GM19239 (cell line): ENCODE measurements around the gene MSH2.
"Not testable (repeated sequence)": the region's sequence is repeated elsewhere in the genome, so short reads cannot be mapped to it uniquely, and the experiment has no call there.

ENCODE experiments used
- DNase-seq: peaks from one replicate; pipeline ENCODE4 v3.0.0; 2011; ENCODE audit warnings: low spot score; ENCODE audit not compliant: insufficient read length
- FAIRE-seq: peaks from 2 replicates; lab custom pipeline; 2011; peaks lifted over from hg19 to GRCh38; lab: Jason Lieb, UNC

Gene MSH2

DNA sequence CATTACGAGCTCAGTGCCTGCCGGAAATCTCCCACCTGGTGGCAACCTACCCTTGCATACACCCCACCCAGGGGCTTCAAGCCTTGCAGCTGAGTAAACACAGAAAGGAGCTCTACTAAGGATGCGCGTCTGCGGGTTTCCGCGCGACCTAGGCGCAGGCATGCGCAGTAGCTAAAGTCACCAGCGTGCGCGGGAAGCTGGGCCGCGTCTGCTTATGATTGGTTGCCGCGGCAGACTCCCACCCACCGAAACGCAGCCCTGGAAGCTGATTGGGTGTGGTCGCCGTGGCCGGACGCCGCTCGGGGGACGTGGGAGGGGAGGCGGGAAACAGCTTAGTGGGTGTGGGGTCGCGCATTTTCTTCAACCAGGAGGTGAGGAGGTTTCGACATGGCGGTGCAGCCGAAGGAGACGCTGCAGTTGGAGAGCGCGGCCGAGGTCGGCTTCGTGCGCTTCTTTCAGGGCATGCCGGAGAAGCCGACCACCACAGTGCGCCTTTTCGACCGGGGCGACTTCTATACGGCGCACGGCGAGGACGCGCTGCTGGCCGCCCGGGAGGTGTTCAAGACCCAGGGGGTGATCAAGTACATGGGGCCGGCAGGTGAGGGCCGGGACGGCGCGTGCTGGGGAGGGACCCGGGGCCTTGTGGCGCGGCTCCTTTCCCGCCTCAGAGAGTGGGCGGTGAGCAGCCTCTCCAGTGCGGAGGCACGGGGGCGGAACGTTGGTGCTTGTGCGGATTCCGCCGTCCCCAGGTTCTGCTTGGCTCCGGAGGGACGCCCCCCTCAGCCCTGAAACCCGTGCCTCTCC is at the start of gene MSH2:
Gene MSH2 (plus strand): TSS at position 352 of the 804 bp plus-strand sequence. CDS start 36 bp downstream, at position 388.
- DNase-seq = peak; percentile 96
- peak; percentile 89 for FAIRE-seq

DNA sequence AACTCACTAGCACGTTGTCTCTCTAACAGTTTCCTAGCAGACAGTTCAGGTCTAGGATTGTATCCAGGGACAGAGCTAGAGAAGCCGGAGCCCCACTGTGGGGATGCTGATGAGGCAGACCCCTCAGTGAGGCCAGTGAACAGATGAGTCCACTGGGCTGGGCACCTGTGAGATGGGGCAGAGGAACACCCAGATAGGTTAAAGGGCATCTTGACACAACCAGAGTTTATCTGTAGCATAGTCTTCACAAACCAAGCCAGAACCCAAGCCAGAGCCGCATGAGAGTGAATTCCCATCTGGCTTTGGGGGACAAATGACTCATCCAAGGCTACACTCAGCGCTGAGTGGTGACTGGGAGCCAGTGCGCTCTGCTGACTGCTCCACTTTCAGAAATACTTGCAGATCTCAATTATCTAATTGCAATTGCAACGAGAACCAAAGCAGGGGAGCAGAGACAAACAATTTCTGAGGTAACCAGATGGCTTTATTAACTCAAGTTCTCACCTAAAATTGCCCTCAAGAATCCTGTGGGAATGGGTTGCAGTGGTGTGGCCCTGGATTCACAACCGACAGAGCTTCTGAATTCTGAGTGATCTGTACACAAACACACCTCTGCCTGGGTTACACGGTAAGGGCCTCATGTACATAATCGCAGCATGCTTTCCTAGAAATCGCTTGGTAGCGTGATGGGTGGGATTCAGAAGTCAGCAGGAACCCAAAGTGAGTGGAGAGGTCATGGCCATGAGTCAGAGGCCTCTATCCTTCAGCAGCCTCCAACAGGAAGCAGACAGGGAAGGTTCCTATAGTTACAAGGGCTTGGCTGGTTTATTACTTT is 48.7 kb upstream of the MSH2 start:
- no peak for FAIRE-seq
- no peak for DNase-seq

DNA sequence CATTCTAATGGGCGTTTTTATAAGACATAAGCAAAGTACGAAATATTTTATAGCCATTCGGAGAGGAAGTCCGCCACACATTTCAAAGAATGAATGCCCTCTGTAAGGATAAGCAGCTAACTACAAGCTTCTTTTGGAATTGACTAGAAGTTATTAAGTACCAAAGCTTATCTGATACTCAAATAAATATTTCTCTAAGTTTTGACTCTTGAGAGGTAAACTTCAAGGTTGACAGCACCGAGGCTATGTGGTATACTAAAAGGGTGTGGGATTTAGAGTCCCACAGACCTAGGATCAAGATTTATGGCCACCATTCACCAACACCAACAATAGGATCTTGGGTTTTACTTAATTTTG is 48.1 kb upstream of the MSH2 start:
- DNase-seq (no peak), FAIRE-seq (no peak)

DNA sequence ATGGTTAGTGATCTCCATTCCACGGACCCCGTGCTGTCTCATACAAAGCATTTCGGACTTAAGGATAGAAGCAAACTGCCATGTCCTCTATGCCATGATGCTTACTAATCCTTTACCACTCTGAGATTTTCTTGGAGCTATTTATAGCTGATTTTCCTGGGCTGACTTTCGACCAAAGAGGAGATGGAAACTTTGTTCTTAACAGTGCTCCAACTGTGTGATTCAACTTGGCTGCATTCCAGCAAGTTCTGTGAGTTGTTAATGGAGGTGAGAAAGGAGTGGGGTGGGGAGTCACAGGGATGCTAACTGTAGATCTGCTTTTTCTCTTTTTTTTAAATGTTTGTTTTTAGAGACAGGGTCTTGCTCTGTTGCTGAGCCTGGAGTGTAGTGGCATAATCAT is 45.5 kb upstream of the MSH2 start:
- DNase-seq (no peak), FAIRE-seq (no peak)

DNA sequence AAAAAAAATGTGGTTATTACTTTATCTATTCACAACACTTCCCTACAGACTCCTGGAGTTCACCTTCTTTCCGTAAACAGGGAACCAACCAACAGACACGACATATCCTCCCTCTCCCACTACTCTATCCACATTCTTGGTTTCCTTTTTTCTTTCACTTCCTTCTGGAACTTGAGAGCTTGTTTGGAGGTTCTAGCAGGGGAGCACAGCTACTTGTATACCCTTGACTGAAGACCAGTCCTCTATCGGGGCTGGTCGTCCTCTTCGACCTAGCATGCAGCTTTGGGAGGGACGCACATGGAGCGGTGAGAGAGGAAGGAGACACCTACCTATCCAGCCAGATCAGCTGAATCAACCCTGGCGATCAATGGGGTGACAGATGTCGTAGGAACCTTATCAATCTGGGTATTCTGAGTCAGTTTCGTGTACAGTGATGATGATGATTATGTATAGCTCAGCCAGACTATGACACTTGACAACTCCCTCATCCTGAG is 43.5 kb upstream of the MSH2 start:
- DNase-seq (no peak), FAIRE-seq (no peak)

DNA sequence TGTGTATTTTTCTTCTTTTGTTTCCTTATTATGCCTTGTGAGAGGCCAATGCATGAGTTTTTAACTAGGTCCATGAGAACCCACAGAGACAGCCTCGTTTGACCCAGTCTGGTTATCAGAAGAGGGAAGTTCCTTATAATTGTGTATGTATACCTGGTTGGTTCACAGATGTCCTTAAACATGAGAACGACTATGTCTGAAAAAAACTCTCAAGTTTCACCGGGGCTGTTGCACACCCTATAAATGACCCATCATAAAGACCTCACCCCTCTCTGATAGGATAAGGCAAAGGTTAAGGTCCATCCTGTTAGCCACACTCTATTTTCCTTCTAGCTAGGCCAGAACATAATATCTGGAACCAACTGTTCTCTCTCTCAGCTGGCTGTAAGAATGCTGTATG is 42.7 kb upstream of the MSH2 start:
- FAIRE-seq (no peak), DNase-seq (no peak)

DNA sequence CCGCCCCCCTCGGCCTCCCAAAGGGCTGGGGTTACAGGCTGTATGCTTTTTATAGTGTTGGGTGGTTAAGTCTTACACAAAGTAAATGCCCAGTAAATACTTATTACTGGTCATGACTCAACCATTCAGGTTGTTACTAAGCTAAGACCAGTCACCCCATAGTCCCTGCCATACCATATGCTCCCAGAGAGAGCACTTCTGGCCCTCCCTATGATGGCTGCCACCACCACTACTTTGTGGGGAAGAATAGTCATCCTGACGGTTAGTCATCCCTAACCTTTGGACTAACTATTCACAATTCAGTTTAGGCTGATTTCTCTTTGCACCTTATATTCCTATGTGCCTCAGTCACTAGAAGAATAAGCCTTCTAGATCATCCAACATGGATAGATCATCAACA is 42.0 kb upstream of the MSH2 start:
- FAIRE-seq (no peak), DNase-seq (no peak)

DNA sequence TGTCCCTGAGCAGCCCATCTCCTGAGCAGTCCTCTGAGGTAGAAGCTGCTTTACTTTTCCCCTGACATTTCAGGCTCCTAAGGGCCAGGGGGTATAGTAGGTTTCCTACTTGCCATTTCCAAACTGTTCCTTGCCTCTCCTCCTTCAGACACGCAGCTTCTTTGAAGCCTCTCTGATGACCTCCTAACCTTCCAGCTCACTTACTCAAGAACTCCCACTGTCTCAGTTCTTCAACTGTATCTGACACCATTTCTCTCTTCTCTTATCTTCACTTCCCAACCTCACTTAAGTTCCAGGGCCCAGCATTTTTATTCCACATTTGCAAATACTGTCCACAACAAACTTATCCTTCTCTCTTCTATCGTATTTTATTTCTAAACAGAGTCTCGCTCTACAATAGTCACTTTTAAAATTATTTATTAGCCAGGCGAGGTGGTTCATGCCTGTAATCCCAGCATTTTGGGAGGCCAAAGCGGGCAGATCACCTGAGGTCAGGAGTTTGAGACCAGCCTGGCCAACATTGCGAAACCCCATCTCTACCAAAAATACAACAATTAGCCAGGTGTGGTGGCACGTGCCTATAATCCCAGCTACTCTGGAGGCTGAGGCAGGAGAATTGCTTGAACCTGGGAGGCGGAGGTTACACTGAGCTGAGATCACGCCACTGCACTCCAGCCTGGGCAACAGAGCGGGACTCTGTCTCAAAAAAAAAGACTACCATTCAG is 41.3 kb upstream of the MSH2 start:
- DNase-seq, FAIRE-seq: not testable (repeated sequence)

DNA sequence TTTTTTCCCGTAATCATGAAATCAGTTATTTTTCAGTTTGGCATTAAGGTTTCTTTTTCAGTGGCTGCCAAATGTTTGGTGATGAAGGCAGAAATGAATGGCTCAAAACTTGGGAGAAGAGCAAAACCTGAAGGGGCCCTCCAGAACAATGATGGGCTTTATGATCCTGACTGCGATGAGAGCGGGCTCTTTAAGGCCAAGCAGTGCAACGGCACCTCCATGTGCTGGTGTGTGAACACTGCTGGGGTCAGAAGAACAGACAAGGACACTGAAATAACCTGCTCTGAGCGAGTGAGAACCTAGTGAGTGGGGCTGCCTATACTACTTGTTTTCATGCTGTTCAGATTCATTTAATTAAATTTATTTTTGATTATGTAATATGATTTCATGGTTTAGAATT is 29.2 kb upstream of the MSH2 start:
- DNase-seq (no peak), FAIRE-seq (no peak)

DNA sequence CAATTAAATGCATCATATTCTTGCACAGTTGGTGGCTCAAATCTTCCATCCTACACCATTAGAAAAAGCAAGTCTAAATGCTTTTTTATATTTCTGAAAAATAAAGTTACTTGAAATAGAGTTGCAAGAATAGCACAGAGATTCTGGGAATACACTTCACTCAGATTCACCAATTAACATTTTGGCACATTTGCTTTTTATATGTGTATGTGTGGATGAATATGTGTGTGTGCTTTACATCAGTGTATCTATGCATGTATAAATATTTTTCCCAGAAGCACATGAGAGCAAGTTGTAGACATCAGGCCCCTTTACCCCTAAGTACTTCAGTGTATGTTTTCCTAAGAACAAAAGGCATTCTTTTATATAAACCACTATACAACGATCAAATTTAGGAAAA is 27.6 kb upstream of the MSH2 start:
- DNase-seq (no peak), FAIRE-seq (no peak)

DNA sequence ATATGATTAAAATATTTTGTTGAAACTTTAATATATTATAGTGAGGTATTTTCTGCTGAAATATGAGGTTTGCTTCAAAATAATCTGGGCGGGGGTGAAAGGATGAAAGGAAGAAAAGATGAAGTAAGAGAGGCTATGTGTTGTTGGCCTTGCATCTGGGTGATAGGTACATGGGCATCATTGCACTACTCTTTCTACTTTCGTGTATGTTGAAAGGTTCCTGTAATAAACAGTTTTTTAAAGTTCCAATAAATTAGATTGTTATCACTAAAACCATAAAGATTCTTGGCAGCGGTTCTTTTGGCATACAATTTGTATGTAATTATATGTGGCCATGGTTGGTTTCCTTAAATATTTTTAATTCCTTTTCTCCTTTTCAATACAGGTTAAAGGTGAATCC is 23.6 kb upstream of the MSH2 start:
- FAIRE-seq = no peak
- DNase-seq = no peak

DNA sequence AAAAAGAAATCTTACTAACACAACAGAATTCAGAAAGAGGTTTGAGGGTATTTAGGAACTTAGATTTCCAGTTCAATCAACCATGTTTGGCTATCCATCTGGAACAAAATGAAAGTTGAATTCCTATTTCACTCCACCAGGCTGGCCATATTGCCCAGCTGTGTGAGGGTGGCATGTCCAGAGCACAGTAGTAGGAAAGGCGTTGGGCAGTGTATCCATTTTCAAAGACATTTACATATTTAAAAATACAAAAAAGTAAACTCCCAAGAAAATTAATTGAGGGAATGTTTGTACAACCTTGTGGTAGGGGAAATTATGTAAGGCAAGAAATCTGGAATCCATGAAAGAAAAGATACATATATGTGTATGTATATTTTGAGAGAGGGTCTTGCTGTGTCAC is 21.5 kb upstream of the MSH2 start:
- FAIRE-seq = no peak
- DNase-seq = no peak

DNA sequence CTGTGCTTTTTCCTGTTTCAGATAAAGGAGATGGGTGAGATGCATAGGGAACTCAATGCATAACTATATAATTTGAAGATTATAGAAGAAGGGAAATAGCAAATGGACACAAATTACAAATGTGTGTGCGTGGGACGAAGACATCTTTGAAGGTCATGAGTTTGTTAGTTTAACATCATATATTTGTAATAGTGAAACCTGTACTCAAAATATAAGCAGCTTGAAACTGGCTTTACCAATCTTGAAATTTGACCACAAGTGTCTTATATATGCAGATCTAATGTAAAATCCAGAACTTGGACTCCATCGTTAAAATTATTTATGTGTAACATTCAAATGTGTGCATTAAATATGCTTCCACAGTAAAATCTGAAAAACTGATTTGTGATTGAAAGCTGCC is 16.4 kb upstream of the MSH2 start:
- FAIRE-seq = no peak
- no peak for DNase-seq

DNA sequence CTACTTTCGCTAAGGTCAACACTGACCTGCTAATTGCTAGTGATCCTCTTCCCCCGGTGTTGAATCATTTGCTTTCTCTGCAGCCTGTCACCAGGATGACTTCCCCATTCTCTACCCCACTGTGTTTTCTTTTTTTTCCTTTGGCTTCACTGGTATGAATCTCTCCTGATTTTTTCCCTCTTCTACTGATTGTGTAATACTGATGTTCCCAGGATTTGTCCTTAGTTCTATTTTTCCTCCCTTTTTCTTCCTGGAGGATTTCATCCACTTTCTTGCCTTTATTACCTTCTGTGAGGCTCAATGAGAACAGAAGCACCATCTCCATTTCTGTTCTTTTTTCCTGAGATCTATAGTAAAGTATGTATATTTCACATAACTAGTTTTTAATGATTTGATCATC is 14.1 kb upstream of the MSH2 start:
- no peak for FAIRE-seq

DNA sequence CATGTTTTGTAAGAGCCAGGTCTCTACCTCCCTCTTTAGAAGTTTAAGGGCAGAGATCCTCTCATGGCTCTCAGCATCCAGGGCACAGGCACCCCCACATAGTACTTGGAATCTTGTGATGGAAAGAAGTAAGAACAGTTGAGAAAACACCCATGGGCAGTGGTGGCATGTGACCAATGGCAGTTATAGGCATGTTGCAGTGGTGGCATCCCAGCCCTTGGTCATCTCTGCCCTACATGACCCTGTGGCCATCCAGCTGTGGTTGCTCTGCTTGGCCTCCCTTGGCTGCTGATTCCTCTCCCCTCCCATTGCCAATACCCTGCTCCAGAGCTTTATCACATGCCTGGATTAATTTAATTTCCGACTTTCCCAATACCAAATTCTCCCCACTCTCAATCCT is 13.3 kb upstream of the MSH2 start:
- no peak for DNase-seq

More for the DNA sequence above, 14.1 kb upstream of the MSH2 start:
- no peak for DNase-seq

DNA sequence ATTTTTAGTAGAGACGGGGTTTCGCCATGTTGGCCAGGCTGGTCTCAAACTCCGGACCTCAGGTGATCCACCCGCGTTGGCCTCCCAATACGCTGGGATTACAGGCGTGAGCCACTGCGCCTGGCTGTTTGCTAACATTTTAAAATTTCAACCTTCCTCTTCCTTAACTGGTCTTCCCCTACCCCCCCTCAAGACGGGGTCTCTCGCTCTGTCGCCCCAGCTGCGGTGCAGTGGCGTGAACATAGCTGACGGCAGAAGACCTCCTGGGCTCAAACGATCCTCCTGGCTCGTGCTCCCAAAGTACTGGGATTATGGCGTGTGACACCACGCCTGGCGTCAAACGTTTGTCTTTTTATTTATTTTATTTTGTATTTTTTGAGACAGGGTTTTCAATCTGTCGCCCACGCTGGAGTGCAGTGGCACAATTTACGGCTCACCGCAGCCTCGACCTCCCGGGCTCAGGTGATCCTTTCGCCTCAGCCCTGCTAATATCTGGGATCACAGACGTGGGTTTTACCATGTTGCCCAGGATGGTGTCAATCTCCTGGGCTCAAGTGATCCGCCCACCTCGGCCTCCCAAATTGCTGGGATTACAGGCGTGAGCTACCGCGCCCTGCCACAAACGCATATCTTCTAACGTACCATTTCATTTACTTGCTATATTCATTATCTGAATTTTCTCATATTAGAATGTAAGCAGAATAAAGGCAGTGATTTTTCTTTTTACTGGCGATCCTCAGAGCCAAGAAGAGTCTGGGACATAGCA is 984 bp upstream of the MSH2 start:
- FAIRE-seq (no peak), DNase-seq (no peak)

More for the DNA sequence above, 13.3 kb upstream of the MSH2 start:
- FAIRE-seq = no peak

DNA sequence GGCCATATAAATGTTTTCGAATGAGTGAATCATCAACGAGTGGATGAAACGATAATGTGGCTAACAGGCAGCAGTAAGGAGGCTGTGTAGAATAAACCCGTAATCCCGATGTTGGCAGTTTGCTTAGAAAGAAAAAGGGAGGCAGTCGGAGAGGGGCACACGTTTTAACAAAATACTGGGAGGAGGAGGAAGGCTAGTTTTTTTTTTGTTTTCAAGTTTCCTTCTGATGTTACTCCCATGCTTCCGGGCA is 476 bp upstream of the MSH2 start:
- no peak for DNase-seq
- no peak for FAIRE-seq

DNA sequence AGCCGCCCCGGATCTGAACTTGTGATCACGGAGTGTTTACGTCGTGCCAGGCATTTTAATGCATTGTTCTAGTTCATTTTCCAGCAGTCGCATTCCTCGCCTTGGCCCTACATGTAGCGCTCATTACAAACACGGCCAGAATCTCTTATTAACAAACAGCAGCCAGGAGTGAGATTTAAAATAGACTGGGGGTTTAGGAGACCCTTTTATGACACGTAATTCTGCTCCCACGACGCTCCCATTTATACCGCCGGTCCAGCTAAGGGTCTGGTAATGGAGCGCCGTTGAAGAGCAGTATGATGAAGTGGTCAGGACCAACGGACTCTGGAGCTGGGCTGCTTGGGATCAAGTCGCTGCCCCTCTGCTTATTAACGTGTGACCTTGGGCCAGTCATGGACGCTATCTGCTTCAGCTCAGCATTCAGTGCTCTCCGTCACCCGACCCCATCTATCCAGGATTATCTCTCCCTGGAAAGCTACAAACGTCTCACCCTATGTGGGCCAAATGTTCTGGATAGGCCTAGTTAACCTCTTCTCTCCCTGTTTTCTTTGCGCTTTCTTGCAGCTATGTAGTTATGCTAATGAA is 745 bp downstream of the MSH2 start:
- no peak for FAIRE-seq
- no peak for DNase-seq

DNA sequence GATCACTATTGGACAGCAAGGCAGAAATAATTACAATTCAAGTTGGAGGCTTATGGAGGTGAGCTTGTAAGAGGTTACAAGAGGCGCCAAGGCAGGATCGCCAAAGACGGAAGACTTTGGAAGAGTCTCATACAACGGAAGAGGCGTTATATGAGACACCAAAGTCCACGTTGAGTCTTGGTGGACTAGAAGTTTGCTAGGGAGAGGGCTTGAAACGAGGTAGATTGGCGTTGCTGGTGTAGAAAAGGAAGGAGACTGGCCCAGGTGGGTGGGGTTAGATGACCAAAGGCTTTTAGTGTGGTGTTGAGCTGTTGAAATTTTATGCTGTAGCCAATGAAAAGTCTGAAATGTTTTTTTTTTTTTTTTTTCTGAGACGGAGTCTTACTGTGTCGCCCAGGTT is 1.4 kb downstream of the MSH2 start:
- DNase-seq (no peak), FAIRE-seq (no peak)

DNA sequence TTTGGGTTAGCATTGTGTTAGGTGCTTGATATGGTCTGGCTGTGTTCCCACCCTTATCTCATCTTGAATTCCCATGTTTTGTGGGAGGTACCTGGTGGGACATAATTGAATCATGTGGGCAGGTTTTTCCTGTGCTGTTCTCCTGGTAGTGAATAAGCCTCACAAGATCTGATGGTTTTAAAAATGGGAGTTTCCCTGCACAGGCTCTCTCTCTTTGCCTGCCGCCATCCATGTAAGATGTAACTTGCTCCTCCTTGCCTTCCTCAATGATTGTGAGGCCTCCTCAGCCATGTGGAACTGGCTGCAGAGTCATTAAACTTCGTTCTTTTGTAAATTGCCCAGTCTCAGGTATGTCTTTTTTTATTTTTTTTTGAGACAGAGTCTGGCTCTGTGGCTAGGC is 2.8 kb downstream of the MSH2 start:
- DNase-seq (no peak), FAIRE-seq (no peak)
